Measurements from ENCODE around the gene RFESD.

RFESD gene

DNA sequence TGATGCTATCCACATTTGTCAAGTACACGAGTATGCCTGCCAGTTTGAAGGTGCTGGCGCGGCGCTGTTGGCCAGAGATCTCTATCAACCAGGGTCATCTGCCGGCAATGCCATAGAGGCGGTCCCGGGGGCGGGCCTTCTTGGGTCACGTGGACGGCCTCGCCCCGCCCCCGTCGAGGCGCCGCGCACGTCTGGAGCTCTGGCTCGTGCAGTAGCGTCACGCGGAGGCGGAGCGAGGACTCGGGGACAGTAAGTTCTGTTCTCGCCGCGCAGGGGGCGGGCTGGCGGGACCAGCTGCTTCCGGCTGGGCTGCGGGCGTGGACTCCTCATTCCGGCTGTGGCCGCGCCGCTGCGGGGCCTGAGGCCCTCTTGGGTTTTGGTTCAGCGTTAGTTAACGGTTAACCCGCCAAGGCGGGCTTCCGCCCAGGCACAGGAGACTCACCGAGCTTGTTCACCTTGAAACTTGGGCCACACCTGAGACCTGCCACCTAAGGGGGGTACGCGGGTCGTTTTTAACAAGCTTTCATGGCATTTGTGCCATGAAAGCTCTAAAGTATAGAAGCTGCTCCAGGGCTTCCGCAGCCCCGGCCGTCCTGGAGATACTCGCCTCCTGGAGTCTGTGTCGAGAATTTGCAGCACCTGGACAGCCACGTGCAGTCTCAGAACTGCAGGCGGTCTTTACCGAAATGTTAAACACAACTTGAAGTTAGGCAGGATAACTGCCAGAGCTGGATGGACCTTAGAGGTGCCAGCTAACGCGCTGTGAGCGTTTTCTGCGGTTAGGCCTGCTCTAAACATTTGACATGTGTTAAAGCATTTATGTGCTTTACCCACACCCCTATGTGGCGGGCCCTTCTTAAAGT, at the start of gene RFESD:
Gene RFESD, plus strand, starts transcription at position 209 of the 863 bp plus-strand sequence. CDS start 5,495 bp downstream, outside the sequence.
- DNase-seq: peak; percentile 99 to 100
- TF ChIP-seq POLR2A (IDR thresholded peaks at IDR 0.05; ENCODE audit: low read length) (peak; percentile 99), GATA1 (IDR thresholded peaks at IDR 0.05; ENCODE audit: low read depth, low read length) (peak; percentile 49)

DNA sequence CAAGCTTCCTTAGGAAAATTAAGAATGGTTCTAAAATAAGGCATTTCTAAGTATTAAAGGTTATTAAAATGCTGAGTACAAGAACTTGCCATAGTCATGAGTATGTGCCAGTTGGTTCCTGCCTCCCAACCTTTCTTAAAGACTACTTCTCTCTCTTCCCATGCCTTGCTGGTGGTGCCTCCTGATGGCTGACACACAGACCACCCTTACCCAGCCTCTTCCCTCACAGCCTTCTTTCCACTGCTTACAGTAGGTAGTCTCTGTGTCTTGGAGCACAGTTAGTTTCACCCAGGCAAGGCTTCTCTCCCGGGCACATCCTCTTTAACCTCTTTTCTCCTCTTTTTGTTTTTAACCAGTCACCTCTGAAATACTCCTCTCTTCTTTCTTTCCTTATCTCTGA, 47.3 kb upstream of the RFESD start:
- DNase-seq: peak; percentile 4 to 11
- TF ChIP-seq POLR2A (IDR thresholded peaks at IDR 0.05; ENCODE audit: low read length): no peak
- no peak for TF ChIP-seq GATA1 (IDR thresholded peaks at IDR 0.05; ENCODE audit: low read depth, low read length)

DNA sequence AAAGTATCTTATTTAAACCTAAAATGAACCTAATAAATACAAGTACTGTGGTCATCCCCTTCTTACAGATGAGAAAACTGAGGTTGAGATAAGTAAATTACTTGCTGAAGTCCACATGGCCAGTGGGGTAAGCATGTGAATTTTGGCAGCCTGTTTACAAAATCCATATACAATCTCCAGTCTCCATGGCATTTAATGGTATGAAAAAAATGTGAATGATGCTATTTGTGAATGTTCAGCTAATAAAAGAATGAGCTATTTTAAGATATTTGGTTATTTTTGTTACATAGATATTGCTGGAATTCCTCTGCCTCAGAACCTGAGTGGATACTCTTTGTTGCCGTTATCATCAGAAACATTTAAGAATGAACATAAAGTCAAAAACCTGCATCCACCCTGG, 46.0 kb upstream of the RFESD start:
- TF ChIP-seq POLR2A (IDR thresholded peaks at IDR 0.05; ENCODE audit: low read length) (no peak), GATA1 (IDR thresholded peaks at IDR 0.05; ENCODE audit: low read depth, low read length) (no peak)
- no peak for DNase-seq

DNA sequence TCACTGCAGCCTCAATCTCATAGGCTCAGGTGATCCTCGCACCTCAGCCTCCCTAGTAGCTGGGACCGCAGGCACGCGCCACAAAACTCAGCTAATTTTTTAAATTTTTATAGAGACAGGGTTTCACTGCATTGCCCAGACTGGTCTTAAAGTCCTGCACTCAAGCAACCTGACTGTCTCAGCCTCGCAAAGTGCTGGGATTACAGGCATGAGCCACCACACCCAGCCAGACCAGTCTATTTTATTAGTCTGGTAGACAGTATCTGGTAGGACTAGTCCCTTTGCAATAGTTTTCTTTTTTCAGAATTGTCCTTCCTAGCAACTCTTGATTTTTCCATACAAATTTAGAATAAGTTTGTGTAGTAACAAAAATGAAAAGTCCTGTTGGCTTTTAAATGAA, 40.8 kb upstream of the RFESD start:
- TF ChIP-seq POLR2A (IDR thresholded peaks at IDR 0.05; ENCODE audit: low read length) (no peak), GATA1 (IDR thresholded peaks at IDR 0.05; ENCODE audit: low read depth, low read length) (no peak)

DNA sequence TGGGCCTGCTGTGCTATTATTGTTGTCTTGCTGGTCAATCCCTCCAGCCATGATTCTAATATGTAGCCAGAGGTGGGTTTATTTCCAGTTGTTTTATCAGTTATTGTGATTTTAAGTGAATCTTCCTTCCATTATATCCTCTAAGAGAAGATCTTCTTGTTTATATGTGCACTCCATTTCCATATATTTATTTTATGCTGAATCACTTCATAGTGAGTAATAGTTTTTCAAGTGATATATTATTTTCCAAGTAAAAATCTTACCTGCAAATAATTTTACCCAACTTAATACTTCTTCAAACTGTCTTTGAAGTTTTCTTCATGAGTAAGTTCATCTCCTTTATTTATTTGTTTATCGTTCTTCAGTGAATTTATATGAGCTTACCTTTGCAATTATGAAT, 40.2 kb upstream of the RFESD start:
- DNase-seq: no peak
- TF ChIP-seq POLR2A (IDR thresholded peaks at IDR 0.05; ENCODE audit: low read length) (no peak), GATA1 (IDR thresholded peaks at IDR 0.05; ENCODE audit: low read depth, low read length) (no peak)

More for the DNA sequence above, 40.8 kb upstream of the RFESD start:
- no peak for DNase-seq

DNA sequence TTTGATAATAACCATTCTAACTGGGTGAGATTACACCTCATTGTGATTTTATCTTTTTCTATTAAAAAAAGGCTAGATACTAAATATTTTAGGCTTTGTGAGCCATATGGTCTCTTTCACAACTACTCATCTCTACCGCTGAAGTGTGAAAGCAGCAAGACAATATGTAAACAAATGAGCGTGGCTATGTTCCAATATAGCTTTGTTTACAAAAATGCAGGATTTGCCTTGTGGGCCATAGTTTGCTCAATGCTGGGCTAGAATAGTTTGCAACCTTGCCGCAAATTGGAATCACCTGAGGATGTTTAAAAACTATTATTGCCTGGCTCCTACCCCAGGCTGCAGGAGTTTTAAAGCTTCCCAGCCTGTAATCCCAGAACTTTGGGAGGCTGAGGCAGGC, 36.9 kb upstream of the RFESD start:
- TF ChIP-seq POLR2A (IDR thresholded peaks at IDR 0.05; ENCODE audit: low read length) (no peak), GATA1 (IDR thresholded peaks at IDR 0.05; ENCODE audit: low read depth, low read length) (no peak)
- DNase-seq: no peak

DNA sequence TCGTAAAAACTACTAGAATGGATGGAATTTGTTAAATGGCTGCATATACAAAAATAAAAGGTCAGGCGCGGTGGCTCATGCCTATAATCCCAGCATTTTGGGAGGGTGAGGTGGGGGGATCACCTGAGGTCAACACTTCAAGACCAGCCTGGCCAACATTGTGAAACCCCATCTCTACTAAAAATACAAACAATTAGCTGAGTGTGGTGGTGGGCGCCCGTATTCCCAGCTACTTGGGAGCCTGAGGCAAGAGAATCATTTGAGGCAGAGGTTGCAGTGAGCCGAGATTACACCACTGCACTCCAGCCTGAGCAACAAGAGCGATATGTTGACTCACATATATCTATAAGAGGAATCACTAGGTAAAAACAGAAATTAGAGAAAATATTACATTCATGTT, 36.0 kb upstream of the RFESD start:
- DNase-seq: no peak
- TF ChIP-seq GATA1 (IDR thresholded peaks at IDR 0.05; ENCODE audit: low read depth, low read length): no peak
- no peak for TF ChIP-seq POLR2A (IDR thresholded peaks at IDR 0.05; ENCODE audit: low read length)

DNA sequence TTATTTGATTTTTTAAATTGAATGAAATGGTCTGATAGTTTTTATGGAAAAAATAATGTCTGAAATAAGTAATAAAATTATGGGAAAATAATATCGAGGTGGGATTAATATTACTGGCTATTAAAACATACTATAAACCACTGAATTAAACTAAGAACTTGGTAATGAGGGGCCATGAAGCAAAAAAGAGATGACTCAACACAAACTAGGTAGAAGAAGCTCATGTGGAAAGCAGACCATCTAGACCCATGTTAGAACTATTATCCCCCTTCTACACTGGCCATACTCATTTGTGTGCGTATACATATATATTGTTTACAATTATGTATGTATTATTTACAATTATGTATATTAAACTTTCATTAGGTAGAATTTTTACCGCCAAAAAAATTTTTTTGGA, 35.2 kb upstream of the RFESD start:
- TF ChIP-seq GATA1 (IDR thresholded peaks at IDR 0.05; ENCODE audit: low read depth, low read length) (no peak), POLR2A (IDR thresholded peaks at IDR 0.05; ENCODE audit: low read length) (no peak)
- no peak for DNase-seq

DNA sequence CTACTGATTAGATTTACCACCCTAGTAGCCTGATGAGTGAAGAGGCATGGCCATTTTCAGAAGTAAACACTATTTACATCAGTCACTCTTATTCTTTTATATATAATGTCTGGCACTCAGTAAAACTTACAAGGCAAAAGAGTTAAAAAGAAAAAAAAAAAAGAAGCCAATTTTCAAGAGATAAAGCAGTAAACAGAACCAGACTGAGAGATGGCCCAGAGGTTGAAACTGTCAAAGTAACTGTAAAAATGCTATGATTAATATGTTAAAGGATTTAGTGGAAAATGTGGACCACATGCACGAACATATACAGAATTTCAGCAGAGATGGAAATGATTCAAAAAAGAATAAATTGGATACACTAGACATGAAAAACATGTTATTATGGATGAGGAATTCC, 33.1 kb upstream of the RFESD start:
- DNase-seq: no peak
- no peak for TF ChIP-seq GATA1 (IDR thresholded peaks at IDR 0.05; ENCODE audit: low read depth, low read length)
- TF ChIP-seq POLR2A (IDR thresholded peaks at IDR 0.05; ENCODE audit: low read length): no peak

DNA sequence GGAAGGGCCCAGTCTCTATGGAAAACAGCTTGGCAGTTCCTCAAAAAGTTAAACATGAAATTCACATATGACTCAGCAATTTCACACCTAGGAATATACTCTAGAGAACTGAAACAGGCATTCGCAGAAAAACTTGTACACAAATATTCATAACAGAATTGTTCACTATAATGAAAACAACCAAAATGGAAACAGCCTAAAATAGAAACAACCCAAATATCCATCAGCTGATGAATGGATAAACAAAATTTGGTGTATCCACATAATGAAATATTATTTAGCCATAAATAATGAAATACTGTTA, 31.5 kb upstream of the RFESD start:
- DNase-seq: no peak
- TF ChIP-seq POLR2A (IDR thresholded peaks at IDR 0.05; ENCODE audit: low read length) (no peak), GATA1 (IDR thresholded peaks at IDR 0.05; ENCODE audit: low read depth, low read length) (no peak)

DNA sequence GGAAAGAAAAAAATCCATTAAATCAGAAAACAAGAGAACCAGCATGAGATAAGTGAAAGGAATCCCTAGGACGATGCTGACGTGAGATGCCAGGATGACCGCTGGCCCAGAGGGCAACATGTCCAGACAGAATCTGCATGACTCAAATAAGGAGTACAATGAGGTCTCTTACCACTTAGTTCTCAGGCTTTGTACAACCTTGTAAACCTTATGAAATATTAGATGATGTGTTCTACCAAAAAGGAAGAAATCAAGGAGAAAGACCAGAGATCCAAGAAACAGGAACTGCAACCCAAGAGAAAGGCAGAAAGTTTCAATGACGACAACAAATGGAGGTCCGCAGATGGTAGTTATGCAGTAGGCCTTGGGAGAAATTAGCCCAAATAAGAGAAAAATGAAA, 29.5 kb upstream of the RFESD start:
- TF ChIP-seq POLR2A (IDR thresholded peaks at IDR 0.05; ENCODE audit: low read length) (no peak), GATA1 (IDR thresholded peaks at IDR 0.05; ENCODE audit: low read depth, low read length) (no peak)
- DNase-seq: no peak

DNA sequence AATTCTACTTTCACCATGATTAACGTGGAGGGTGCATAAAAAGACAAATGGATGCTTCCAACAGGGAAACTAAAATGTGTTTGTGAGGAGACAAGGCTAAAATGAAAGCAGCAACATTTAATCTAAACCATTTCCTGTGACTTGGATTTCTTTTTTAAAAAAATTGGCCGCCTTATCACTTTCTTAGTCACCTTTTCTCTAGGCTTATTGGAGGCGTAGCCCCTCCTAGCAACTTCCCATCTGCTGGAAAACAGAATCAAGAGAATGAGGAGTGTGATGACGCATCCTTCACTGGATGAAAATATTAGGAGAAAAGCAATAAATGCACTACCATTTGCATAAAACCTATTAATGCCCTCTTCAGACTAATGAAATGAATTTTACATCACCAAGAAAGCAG, 27.5 kb upstream of the RFESD start:
- TF ChIP-seq GATA1 (IDR thresholded peaks at IDR 0.05; ENCODE audit: low read depth, low read length): no peak
- TF ChIP-seq POLR2A (IDR thresholded peaks at IDR 0.05; ENCODE audit: low read length): no peak
- no peak for DNase-seq

DNA sequence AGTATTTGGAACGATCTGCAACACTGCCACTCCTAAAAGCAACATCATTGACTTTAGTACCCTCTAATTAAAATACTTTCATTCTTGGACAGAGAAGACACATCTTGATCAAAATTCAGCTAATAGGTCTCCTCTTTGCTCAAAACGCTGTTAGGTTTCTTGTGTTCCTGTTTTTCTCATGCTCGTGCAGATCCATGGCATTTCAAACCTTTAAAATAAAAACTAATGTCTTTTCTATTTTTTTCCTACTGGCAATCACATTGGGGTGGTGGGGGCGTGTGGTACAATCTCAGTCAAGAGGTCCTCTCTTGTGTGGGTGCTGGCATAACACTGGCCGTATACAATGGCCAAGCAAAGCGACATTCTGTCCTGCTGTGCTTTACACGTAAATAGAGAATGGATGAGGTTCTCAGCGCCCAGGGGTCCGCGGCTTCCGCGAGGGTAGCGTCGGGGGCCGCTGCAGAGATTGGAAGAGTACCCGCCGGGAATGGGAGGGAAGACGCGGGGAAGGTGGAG, 27.0 kb upstream of the RFESD start:
- TF ChIP-seq POLR2A (IDR thresholded peaks at IDR 0.05; ENCODE audit: low read length) (no peak), GATA1 (IDR thresholded peaks at IDR 0.05; ENCODE audit: low read depth, low read length) (no peak)
- DNase-seq: no peak

DNA sequence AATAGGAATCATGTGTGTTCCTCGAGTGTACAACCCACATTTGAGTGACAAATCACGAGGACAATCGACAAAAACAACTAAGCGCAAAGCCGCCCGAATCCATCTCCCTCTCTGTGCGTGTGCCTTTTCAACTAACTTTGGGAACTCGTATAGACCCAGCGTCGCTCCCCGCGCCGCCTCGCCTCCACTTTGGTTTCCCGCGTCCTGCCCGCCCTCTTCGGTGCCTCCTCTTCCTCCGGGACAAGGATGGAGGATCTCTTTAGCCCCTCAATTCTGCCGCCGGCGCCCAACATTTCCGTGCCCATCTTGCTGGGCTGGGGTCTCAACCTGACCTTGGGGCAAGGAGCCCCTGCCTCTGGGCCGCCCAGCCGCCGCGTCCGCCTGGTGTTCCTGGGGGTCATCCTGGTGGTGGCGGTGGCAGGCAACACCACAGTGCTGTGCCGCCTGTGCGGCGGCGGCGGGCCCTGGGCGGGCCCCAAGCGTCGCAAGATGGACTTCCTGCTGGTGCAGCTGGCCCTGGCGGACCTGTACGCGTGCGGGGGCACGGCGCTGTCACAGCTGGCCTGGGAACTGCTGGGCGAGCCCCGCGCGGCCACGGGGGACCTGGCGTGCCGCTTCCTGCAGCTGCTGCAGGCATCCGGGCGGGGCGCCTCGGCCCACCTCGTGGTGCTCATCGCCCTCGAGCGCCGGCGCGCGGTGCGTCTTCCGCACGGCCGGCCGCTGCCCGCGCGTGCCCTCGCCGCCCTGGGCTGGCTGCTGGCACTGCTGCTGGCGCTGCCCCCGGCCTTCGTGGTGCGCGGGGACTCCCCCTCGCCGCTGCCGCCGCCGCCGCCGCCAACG, 26.3 kb upstream of the RFESD start, which contains the start of gene GPR150:
Gene GPR150, plus strand, starts transcription at position 58 of the 840 bp plus-strand sequence. Its CDS starts 189 bp downstream, at position 247.
- TF ChIP-seq POLR2A (IDR thresholded peaks at IDR 0.05; ENCODE audit: low read length): no peak
- no peak for TF ChIP-seq GATA1 (IDR thresholded peaks at IDR 0.05; ENCODE audit: low read depth, low read length)
- peak; percentile 82 to 84 for DNase-seq

Measured in erythroblast (primary cell).